Kidney glomerular epithelial cell (primary cell): Measurements from ENCODE around the gene ARID1B.

ENCODE experiments used
- DNase-seq: peaks from one replicate; lab custom pipeline; 2025; lab: John Stamatoyannopoulos, UW

ARID1B gene

DNA sequence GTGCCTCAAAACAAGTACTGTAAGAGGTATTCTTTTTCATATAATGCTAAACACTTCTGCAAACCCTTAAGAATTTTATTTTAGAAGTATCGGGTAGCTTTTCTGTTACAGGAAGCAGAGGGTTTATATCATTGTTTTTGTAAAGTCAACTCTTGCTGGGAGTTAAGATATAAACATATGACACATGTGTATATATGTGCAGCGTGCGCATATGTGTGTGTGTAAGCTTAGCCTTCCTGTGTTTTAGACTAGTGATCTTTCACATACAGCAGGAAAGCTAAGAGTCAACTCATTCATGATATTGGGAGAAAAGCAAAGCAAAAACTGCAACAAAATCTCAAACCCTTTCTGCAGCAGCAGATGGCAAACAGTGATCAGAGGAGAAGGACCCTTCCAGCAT lies 102.4 kb downstream of the ARID1B start:
- DNase-seq: no peak

DNA sequence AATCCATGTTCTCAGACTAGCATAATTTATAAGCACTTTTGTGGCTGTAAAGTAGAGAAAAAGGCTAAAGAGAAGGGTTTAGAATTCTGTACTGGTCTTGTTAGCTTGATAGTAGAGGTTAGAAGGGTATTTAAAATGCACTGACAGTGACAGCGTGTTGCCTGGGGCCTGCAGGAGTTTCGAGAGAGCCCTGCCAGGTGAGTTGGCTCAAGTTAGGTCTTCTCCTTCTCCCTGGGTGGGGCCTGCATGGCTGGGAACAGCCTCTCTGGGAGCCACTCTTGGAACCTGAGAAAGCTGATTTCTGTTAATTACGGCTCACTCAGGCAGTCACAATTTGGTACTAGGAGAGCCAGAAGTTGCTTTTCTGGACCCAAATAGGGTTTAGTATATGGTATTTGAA lies 103.7 kb downstream of the ARID1B start:
- no peak for DNase-seq

DNA sequence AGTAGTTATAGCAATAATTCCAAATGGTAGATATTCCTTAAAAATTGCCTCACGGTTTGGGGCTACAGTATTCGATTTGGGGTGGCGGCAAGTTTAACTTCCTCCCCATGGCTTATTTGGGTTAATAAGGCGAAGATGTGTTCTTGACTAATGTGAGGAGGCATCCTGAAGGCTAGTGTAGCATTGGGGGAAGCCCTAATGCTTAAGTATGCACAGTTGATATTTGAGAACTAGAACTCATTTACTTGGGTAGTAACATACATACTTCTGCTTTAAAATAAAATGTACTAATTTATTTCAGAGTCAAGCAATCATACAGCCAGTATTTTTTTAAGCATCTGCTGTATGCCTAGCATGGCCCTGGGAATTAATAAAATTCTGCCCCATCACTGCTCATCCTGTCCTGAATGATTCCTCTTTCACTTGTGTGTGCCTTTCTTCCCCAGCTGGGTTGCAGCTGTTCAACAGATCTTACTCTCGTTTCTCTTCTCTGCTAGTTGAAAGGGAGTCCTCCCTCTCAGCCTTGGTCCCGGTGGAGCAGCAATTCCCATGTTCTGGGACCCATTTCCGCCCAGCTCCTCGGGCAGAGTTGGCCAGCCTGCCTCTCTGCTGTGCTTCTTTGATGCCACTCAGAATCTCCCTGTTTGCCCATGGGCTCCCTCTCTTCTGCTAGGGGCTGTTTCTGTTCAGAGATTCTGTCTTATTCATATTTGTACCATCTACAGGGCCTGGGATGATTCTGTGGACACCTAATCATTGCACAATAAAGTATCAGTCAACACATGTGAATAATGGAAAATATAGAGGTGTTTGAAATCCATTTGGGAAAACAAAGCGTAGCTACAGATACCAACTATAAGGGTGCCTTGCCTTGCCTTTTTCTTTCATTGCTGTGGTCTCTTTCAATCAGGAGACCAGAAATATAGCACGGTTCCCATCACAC lies 104.8 kb downstream of the ARID1B start:
- DNase-seq: no peak

DNA sequence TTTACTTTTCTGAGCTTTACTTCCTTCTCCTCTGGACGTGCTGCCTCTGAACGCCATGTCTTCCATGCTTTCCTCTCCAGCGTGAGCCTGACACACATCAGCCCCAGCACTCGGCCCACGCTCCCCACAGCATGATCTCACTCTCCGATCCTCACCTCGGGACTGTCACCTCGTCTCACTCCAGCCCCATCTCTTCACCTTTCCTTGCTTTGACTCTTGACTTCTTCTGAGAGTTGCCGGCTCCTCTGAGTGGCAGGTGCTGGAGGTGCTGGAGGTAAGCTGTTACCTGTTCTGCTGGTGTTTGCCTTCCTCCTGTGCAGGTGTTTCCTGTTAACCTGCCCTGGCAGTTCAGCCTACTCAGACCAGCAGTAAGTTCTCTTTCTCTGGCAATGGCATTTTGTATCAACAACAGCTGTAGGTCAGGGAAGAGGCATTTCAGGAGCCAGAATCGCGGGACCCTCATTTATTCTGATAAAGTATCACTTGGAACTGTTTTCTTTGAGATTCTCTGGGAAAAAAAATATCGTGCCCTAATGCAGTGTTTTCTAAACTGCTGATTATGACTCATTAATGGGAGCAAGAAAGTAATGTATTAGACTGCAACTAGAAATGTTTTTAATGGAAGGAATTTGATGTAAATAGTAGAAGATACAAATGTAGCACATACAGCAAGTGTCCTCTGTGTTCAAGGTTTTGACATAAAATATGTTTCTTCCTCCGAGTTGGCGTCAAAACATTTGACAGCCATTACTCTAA lies 106.5 kb downstream of the ARID1B start:
- no peak for DNase-seq

DNA sequence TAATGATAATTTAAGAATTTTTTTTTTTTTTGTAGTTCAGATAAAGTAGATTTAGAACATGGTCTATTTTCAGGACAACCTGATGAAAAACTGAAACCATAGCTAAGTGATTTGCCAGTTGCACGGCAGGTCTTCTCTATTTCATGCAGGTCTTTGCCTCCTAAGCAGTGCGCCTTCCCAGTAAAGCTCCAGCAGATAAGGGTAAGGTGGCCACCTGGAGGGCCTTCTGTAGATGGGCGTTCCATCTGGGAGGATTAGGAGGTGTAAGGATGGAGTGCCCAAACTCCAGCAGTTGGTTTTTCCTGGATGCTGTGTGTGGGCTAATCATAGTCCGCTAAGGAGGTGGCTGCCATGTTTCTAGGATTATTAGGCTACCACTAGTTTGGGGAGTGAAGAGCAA lies 107.1 kb downstream of the ARID1B start:
- no peak for DNase-seq

DNA sequence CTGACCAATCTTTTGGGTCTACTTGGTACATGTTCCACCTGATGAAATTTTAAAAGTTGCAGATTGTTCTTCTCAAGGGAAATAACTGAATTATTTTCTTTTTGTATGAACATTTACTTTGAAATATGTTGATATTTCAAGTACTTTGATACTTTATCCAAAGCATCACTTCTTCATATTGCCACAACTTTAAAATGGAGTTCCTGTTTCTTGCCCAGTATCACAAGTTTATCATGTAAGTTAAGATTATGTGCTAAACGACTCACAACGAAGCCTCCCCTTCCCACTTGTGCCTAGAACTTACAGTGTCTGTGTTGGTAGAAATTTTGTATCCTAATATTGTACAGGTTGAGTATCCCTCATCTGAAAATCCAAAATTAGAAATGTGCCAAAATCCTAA lies 108.4 kb downstream of the ARID1B start:
- DNase-seq: no peak

DNA sequence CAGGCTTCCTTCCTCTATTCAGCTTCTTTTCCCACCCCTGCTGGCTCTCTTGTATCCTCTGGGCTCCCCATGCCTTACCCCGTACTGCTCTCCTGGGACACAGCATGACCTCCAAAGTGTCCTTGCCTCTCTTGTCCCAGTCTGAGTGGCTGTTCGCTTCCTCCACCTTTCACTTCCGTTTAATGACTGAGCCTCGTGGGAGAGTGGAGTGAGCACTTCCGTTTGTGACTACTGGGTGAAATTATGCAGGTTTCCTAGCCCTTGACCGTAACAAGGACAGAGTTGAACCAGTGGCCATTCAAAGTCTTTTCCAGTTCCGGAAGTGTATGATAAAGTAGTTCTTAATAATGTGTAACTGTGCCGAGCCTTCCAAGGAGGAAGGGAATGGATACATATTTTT lies 109.2 kb downstream of the ARID1B start:
- DNase-seq: no peak

DNA sequence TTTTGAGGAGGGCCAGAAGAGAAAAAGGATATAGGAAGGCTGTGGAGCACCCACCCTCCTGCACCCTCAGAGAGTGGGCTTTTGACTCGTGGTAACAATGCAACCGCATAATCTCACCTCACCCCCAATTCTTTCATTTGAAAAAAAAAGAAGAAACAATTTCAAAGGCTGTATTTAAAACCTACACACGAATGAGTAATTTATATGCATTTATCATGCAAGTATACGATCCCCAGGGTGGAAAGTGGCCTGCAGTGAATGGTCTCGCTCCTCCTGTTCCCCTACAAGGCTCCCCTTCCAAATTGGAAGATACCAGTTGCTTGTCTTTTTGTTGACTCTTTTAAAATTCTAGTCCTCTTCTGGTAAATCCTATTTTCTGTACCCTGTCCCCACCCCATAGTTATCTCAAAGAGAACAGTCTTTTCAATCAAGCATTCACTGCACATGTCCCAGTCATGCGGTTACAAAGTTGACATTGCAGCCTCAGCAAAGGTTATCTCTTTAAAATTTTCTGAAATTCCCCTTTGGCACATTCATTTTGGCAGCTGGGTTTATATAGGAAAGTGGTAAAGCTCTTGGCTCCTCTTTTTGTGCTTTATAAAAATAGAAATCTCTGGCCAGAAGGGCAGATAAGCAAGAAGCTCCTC lies 110.6 kb downstream of the ARID1B start:
- no peak for DNase-seq

DNA sequence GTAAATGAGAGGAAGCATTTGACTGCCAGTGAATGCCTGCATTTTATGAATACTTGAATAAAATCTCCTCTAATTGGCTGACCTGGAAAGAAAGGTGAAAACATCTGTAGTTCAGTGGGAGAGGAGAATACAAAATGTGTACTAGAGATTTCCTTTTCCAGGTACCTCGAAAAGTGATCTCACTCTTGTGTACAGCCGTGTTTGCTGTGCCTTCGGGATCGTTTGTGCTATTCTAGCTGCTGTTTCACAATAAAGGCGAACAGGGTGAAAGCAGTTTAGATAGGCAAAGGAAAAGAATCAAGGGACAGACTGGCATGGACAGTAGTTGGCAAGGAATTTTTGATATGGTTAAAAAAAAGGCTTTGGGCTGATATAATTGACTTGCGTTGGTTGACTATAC lies 112.3 kb downstream of the ARID1B start:
- DNase-seq: no peak

DNA sequence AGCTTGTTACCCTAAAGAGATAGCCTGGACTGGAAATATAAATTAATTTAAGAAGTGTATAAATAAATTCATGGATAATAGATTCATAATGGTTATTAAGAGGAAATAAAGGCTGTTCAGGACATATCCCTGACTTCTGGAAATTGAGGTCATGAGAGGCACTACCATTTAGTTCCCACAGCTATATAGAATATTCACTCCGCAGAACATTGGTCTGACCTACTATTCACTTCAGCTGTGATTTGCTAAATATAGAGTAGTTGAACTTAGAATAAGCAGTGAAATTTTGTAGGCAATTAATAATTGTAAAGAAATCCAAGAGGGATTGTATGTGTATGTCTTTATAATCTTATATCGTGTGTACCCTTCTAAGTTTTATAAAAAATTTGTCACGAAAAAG lies 112.8 kb downstream of the ARID1B start:
- no peak for DNase-seq

DNA sequence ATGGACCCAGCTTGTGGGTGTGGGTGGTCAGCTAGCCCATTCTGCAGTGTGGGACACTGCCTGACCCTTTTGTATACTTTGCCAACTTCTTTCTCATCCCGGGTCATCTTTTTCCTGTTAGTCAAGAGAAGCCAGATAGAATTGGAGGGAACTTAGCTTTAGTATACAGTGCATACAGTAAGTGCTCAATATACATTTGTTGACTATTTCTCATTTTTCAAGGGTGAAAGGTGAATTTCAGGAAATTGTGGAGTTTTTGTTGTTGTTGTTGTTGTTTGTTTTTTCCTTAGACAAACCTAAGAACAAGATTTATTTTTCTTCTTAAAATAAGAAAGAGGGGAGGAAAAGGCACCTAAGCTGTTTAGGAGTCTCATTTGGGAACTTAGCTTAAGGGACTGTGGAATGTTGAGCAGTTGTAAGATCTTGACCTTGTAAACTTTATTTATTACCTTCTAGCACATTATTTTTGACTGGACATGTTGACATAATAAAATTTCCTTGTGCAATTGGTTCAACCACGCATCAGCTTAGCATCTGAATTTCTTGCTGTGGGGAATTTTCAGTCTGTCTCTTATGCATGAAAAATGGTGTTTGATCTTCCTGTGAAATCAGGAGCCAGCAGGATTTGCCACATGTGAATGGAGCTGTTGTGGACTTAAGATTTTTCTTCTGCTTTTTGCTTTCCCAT lies 113.6 kb downstream of the ARID1B start:
- no peak for DNase-seq

DNA sequence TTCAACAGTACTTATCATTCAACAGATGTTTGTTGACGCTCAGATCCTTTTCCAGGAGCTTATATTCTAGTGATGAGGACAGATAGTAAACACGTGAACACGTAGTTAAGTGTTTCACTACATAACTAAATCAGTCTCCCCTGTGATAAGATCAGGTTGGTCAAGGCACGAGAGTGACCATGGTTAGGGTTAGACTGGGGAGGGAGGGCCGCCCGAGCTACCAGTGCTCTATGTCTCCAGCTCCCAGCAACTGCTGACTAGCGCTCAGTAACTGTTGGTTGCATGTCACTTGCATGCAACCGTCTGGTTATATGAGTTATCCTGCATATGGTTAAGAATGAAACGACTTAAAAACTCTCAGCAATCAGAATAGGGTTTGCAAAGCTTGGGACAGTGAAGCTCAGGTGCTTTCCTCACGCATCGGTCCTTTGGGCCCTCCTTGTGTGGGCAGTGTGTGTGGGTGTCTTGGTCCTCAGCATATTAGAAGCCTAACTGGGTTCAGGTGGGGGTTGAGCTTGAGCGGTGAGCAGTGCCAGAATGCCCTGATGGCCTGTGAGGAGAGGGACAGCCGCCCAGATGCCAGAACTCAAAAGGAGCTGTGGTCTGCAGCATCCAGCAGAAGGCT lies 120.8 kb downstream of the ARID1B start:
- no peak for DNase-seq

DNA sequence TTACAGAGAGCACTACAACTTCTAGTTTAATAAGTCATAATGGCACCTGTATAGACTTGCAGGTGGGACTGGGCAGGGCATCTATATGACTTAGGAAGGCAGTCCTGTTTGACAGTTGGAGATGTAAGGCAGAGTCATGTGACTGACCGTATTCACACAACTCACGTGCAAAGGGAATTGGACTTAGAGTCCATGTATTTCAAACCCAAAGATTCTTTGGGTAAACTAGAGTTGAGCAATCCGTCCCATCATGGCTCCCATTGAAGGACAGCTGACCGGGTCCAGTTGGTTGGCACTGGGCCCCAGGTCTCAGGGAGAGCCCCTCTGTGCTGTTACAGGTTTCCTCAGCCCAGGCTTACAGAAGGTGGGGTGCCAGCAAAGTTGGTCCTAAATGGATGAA lies 121.9 kb downstream of the ARID1B start:
- DNase-seq: no peak

DNA sequence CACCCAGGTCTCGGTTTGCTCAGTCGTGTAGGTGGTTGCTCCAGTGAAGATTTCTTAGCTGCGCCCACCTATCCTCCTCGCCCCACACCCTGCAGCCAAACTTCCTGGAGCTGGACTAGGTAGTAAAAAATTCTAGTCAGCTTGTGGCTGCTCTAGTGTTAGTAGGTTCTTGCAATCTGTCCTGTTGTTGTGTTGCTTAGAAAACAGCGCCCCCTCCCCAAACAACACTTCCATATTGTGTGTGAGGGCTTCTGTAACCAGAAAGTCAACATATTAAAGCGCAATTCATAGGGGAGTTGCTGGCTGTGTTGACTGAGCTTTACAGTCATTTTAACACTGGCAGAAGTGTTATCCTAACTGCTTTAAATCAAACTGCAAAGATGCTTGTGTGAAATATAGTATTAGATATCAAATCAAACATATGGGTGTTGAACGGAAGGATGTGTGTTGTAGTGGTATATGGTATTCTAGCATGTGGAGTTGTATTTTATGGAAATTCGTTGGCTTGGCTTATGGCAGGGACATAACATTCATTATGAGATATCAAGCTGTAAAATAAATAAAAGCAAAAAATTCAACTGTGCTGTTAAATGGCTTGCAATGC lies 122.5 kb downstream of the ARID1B start:
- DNase-seq: no peak

DNA sequence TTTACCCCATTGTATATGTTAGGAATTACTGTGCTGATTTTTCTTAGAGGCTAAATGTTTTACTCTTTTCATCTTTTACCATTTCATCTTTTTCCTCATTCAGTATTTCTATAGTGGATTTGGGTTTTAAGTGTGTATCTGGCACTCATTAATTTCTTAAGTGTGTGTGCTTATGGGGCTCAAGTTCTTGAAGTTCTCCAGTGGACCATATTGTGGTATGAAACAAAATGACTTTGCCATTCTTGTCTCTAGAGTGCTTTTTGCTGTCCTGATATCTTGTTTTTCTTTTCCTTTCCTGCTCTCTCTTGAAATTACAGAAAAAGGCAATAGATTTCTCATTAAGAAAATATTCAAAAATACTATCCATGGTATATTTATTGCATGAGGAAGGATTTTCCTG lies 123.1 kb downstream of the ARID1B start:
- DNase-seq: no peak

DNA sequence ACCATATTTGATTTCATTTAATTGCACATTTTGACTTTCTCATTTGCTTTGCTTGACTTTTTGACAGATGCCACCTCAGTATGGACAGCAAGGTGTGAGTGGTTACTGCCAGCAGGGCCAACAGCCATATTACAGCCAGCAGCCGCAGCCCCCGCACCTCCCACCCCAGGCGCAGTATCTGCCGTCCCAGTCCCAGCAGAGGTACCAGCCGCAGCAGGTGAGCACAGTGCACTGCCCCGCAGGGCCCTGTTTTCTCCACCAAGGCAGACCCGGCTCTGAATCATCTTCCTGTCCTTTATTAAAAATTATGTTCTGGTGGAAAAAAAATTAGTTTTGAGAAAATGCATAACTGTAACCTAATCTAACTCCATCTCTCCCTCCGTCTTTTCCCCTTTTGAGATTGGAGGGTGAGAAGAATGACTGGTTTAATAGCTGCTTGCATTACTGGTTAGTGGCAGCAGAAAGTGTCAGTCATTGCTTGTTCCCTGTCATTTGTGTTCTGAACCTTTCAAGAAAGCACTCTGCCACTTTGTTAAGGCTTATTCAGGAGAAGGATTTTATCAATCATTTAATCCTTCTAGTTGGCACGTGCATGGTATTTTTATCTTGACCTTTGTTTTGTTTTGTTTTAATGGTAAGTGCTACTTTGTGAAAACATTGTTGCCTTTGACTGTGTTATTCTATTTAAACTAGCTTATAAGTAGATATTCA lies 124.3 kb downstream of the ARID1B start:
- no peak for DNase-seq

DNA sequence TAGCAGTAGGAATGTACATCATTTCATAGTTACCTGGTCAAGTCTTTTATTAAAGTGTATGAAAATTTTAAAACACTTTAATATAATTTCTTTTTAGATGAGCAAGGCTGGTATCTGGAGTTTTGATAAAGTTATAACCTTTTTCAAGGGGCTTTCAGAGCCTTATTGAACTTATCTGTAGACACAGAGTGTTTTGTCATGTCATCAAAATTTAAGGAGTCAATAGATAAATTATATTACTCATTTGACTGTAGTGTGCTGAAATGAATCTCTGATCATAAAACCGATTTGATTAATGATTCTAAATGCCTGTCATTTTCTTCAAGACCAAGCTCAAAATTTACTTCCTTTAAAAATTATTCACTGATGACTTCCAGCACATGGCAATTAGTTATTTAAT lies 125.6 kb downstream of the ARID1B start:
- no peak for DNase-seq

DNA sequence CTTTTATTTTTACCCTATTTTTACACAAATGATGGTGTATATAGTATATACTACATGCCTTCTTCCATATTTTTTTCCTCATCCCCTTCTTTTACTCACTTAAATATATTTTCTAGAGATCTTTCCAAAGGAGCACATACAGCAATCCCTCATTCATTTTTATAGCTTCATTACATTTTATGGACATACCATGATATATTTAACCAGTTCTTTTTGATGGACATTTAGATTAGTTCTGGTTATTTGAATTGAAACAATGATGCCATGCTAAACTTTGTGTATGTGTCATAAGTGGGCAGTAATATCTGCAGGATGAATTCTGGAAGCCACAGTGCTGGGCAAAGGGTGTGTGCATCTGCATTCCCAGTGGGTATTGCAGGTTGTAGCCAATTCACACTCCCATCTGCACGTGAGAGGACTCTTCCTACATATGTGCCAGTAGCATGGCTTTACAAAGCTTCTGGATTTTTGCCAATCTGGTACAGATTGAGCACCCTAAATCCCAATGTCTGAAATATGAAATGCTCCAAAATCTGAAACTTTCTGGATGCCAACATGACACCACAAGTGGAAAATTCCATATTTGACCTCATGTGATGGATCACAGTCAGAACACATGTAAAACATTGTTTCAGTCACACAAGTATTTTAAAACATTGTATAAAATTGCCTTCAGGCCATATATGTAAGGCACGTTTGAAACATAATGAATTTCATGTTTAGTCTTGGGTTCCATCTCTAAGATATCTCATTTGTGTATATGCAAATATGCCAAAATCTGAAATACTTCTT lies 127.2 kb downstream of the ARID1B start:
- no peak for DNase-seq

DNA sequence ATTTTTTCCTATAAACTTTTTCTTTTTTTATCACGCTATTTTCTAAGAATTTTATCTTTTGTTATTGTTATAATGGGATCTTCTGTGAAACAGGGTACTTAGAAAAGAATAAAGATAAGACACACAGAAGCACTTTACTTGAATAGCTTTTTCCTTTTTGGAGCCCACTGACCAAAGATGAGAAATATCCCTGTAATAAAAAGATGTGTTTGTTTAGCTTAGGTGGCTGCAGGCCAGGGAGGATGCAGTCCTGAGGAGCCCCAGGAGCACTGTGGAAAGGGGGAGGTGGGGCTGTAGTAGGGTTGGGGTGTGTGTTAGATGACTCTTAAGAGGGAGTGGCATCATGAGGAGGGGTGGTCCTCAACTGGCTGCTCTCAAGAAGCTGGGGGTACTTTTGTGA lies 128.6 kb downstream of the ARID1B start:
- no peak for DNase-seq

DNA sequence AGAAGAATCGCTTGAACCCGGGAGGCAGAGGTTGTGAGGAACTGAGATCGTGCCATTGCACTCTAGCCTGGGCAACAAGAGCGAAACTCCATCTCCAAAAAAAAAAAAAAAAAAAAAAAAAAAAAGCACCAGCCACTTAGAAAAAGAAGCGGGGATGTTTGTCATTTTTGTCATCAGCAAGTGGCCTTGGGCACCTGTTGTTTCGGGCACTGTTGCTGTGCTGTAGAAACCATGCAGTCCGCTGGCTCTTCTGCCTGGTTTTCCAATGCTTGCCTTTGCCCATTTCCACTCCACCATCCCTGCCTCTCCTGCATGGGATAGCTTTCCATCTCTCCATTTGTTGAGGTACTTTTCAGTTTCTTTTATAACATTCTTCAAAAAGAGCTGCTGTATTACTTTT lies 129.3 kb downstream of the ARID1B start:
- DNase-seq: no peak
